ENCODE measurements around the gene DDIAS. TPM values are rescaled to one million over a fixed set of nuclear protein-coding genes. Genes with fewer than 3 reads are reported as not detected.
"Not testable (repeated sequence)": the region's sequence is repeated elsewhere in the genome, so short reads cannot be mapped to it uniquely, and the experiment has no call there.

DDIAS gene
- total and polyA plus RNA-seq, 4 donors, result 0.71 to 2.8 (median 1.4) TPM

- H3K4me1 ChIP-seq (ENCODE audit: control insufficient read depth in 5 of 5, insufficient read depth in 5 of 5, low read length in 5 of 5), result peaks cover 0 to 4% (median 0%) of the 10 kb centered on the region in 5 donors
- H3K4me3 ChIP-seq, result no peak overlapping the region
- TF ChIP-seq CTCF (IDR thresholded peaks at IDR 0.05; ENCODE audit: control extremely low read depth, extremely low read depth), result no peak
- no peaks in the 10 kb centered on the region for H3K36me3 ChIP-seq (ENCODE audit: control insufficient read depth in 4 of 4, insufficient read depth in 4 of 4, low read length in 4 of 4)
- 54 to 60% methylated on average over 2 of the region's 2 CpGs for WGBS, 2 donors
- peaks cover 0 to 5% (median 0%) of the 10 kb centered on the region in 4 donors for H3K9me3 ChIP-seq (ENCODE audit: control insufficient read depth in 4 of 4, insufficient read depth in 3 of 4, low read length in 3 of 4)
- H3K27me3 ChIP-seq (ENCODE audit: control insufficient read depth in 3 of 3, insufficient read depth in 3 of 3, low read length in 2 of 3), result no peaks in the 10 kb centered on the region
- peak overlapping the region in 1 of 2 donors; percentile 23 for H3K9ac ChIP-seq (ENCODE audit: insufficient read depth in 1 of 2, low read length in 2 of 2)
- H3K27ac ChIP-seq (ENCODE audit: low read depth in 1 of 2, low read length in 1 of 2), result no peak overlapping the region
- no peak for ATAC-seq (ENCODE audit: insufficient read depth, low FRiP score)
- no peak for DNase-seq
Observed at GRCh38 chr11:82906931-82907330, 5.4 kb downstream of the DDIAS start.

- no peak for DNase-seq
- ATAC-seq (ENCODE audit: insufficient read depth, low FRiP score), result no peak
- no peak for TF ChIP-seq CTCF (IDR thresholded peaks at IDR 0.05; ENCODE audit: control extremely low read depth, extremely low read depth)
- H3K36me3 ChIP-seq (ENCODE audit: control insufficient read depth in 4 of 4, insufficient read depth in 4 of 4, low read length in 4 of 4), result no peaks in the 10 kb centered on the region
- H3K9ac ChIP-seq (ENCODE audit: insufficient read depth in 1 of 2, low read length in 2 of 2), result peak overlapping the region in 1 of 2 donors; percentile 23
- peaks cover 0 to under 1% (median 0%) of the 10 kb centered on the region in 5 donors for H3K4me1 ChIP-seq (ENCODE audit: control insufficient read depth in 5 of 5, insufficient read depth in 5 of 5, low read length in 5 of 5)
- no peak overlapping the region for H3K4me3 ChIP-seq
- peaks cover 0 to 7% (median 0%) of the 10 kb centered on the region in 4 donors for H3K9me3 ChIP-seq (ENCODE audit: control insufficient read depth in 4 of 4, insufficient read depth in 3 of 4, low read length in 3 of 4)
- H3K27ac ChIP-seq (ENCODE audit: low read depth in 1 of 2, low read length in 1 of 2), result no peak overlapping the region
- WGBS, 2 donors, result 52 to 79% methylated on average over 5 of the region's 5 CpGs
- no peaks in the 10 kb centered on the region for H3K27me3 ChIP-seq (ENCODE audit: control insufficient read depth in 3 of 3, insufficient read depth in 3 of 3, low read length in 2 of 3)
Observed at GRCh38 chr11:82907371-82907770, 5.8 kb downstream of the DDIAS start.

GRCh38 chr11:82908311-82908710 lies 6.8 kb downstream of the DDIAS start:
- ATAC-seq (ENCODE audit: insufficient read depth, low FRiP score), result no peak
- peaks cover 0 to 7% (median 0%) of the 10 kb centered on the region in 4 donors for H3K9me3 ChIP-seq (ENCODE audit: control insufficient read depth in 4 of 4, insufficient read depth in 3 of 4, low read length in 3 of 4)
- no peak overlapping the region for H3K9ac ChIP-seq (ENCODE audit: insufficient read depth in 1 of 2, low read length in 2 of 2)
- H3K27me3 ChIP-seq (ENCODE audit: control insufficient read depth in 3 of 3, insufficient read depth in 3 of 3, low read length in 2 of 3), result no peaks in the 10 kb centered on the region
- no peak overlapping the region for H3K4me3 ChIP-seq
- H3K36me3 ChIP-seq (ENCODE audit: control insufficient read depth in 4 of 4, insufficient read depth in 4 of 4, low read length in 4 of 4), result no peaks in the 10 kb centered on the region
- H3K4me1 ChIP-seq (ENCODE audit: control insufficient read depth in 5 of 5, insufficient read depth in 5 of 5, low read length in 5 of 5), result no peaks in the 10 kb centered on the region
- TF ChIP-seq CTCF (IDR thresholded peaks at IDR 0.05; ENCODE audit: control extremely low read depth, extremely low read depth), result no peak
- DNase-seq, result no peak
- H3K27ac ChIP-seq (ENCODE audit: low read depth in 1 of 2, low read length in 1 of 2), result no peak overlapping the region

- DNase-seq (no peak), ATAC-seq (ENCODE audit: insufficient read depth, low FRiP score) (no peak)
- no peak overlapping the region for H3K4me3 ChIP-seq
- H3K36me3 ChIP-seq (ENCODE audit: control insufficient read depth in 4 of 4, insufficient read depth in 4 of 4, low read length in 4 of 4), result no peaks in the 10 kb centered on the region
- no peaks in the 10 kb centered on the region for H3K27me3 ChIP-seq (ENCODE audit: control insufficient read depth in 3 of 3, insufficient read depth in 3 of 3, low read length in 2 of 3)
- H3K9ac ChIP-seq (ENCODE audit: insufficient read depth in 1 of 2, low read length in 2 of 2), result no peak overlapping the region
- WGBS, 2 donors, result 86 to 87% methylated on average over 7 of the region's 7 CpGs
- H3K27ac ChIP-seq (ENCODE audit: low read depth in 1 of 2, low read length in 1 of 2), result no peak overlapping the region
- no peaks in the 10 kb centered on the region for H3K4me1 ChIP-seq (ENCODE audit: control insufficient read depth in 5 of 5, insufficient read depth in 5 of 5, low read length in 5 of 5)
- H3K9me3 ChIP-seq (ENCODE audit: control insufficient read depth in 4 of 4, insufficient read depth in 3 of 4, low read length in 3 of 4), result peaks cover 0 to 7% (median 0%) of the 10 kb centered on the region in 4 donors
- no peak for TF ChIP-seq CTCF (IDR thresholded peaks at IDR 0.05; ENCODE audit: control extremely low read depth, extremely low read depth)
Observed at GRCh38 chr11:82909015-82909640, 7.6 kb downstream of the DDIAS start.

GRCh38 chr11:82919786-82920185 lies 18.2 kb downstream of the DDIAS start:
- H3K4me3 ChIP-seq; H3K36me3 ChIP-seq (ENCODE audit: control insufficient read depth in 4 of 4, insufficient read depth in 4 of 4, low read length in 4 of 4); H3K27ac ChIP-seq (ENCODE audit: low read depth in 1 of 2, low read length in 1 of 2); ATAC-seq (ENCODE audit: insufficient read depth, low FRiP score); H3K9me3 ChIP-seq (ENCODE audit: control insufficient read depth in 4 of 4, insufficient read depth in 3 of 4, low read length in 3 of 4); H3K9ac ChIP-seq (ENCODE audit: insufficient read depth in 1 of 2, low read length in 2 of 2); H3K4me1 ChIP-seq (ENCODE audit: control insufficient read depth in 5 of 5, insufficient read depth in 5 of 5, low read length in 5 of 5); H3K27me3 ChIP-seq (ENCODE audit: control insufficient read depth in 3 of 3, insufficient read depth in 3 of 3, low read length in 2 of 3); DNase-seq: not testable (repeated sequence)
- WGBS, 2 donors, result 95 to 98% methylated on average over 10 of the region's 10 CpGs

Data from lung (tissue), 12 donors.